ENCODE results near the gene ASPG. TPM values are rescaled to one million over a fixed set of nuclear protein-coding genes. Genes with fewer than 3 reads are reported as not detected.
"Not testable (repeated sequence)": the region's sequence is repeated elsewhere in the genome, so short reads cannot be mapped to it uniquely, and the experiment has no call there.

ASPG gene
- polyA plus RNA-seq, 1 experiment: 0.12 TPM

DNA sequence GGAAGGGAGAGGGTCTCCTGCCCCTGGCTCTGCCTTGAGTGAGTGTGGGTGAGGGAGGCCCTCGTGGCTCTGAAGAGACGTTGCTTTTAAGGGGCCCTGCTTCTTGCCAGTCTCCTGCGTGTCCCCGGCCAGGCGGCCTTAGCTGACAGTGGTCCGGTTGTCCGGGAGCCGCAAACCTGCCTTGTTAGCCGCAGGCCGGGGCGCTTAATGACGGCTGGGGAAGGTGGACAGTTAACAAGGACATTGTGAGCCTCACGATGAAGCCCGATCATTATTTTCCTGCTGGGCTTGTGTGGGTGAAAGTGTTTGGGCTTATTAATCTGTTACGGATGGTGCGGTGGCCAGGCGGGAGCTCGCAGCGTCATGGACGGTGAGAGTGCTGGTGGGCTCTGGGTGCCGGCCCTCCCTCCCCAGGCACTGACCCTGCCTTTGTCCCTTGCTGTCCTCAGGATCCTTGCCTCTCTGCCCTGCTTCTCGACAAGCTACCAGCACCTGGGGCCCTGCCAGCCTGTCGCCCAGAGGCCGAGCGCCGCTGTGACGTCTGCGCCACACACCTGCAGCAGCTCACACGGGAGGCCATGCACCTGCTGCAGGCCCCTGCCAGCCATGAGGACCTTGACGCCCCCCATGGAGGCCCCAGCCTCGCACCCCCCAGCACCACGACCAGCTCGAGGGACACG lies 66.2 kb downstream of the ASPG start:
- H3K4me3 ChIP-seq (ENCODE audit: low read depth, low read length): no peak overlapping the region
- no peaks in the 10 kb centered on the region for H3K27me3 ChIP-seq (ENCODE audit: control insufficient read depth, insufficient read depth, low read length)
- CTCF ChIA-PET: interaction anchor here (1.5 kb wide), 1 partner anchor 16 kb away, joined by 3 read pairs; no protein-coding TSS in a partner anchor
- no peak for TF ChIP-seq CTCF (IDR thresholded peaks at IDR 0.05; ENCODE audit: insufficient read depth, low read depth, low read length)
- H3K36me3 ChIP-seq (ENCODE audit: control insufficient read depth, insufficient read depth, low read length): no peaks in the 10 kb centered on the region
- no peak for DNase-seq (ENCODE audit: low read depth)
- POLR2A ChIA-PET: no interaction called here

DNA sequence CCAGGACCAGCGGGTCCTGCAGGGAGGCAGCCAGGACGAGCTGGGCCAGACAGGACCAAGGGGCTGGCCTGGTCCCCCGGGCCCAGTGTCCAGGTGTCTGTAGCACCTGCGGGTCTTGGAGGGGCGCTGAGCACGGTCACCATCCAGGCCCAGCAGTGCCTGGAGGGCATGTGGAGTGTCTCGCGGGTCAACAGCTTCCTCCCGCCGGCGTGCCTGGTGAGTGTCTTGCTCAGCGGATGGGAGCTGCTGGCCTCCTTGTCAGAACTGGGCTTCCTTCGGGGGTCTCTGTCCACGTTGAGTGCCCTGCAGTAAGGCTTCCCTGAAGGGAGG lies 66.7 kb downstream of the ASPG start:
- no peak for TF ChIP-seq CTCF (IDR thresholded peaks at IDR 0.05; ENCODE audit: insufficient read depth, low read depth, low read length)
- H3K4me3 ChIP-seq (ENCODE audit: low read depth, low read length): no peak overlapping the region
- H3K36me3 ChIP-seq (ENCODE audit: control insufficient read depth, insufficient read depth, low read length): no peaks in the 10 kb centered on the region
- H3K27me3 ChIP-seq (ENCODE audit: control insufficient read depth, insufficient read depth, low read length): no peaks in the 10 kb centered on the region
- POLR2A ChIA-PET: no interaction called here
- DNase-seq (ENCODE audit: low read depth): no peak
- CTCF ChIA-PET: interaction anchor here (1.5 kb wide), 1 partner anchor 16 kb away, joined by 3 read pairs; no protein-coding TSS in a partner anchor

- TF ChIP-seq CTCF (IDR thresholded peaks at IDR 0.05; ENCODE audit: insufficient read depth, low read depth, low read length): no peak
- no peak for DNase-seq (ENCODE audit: low read depth)
- no peaks in the 10 kb centered on the region for H3K36me3 ChIP-seq (ENCODE audit: control insufficient read depth, insufficient read depth, low read length)
- H3K4me3 ChIP-seq (ENCODE audit: low read depth, low read length): no peak overlapping the region
- ChIA-PET POLR2A (no interaction called here), CTCF (no interaction called here)
- H3K27me3 ChIP-seq (ENCODE audit: control insufficient read depth, insufficient read depth, low read length): no peaks in the 10 kb centered on the region
These were observed 67.3 kb downstream of the ASPG start for GRCh38 chr14:104152686-104153393.

GRCh38 chr14:104153394-104153755 lies 67.9 kb downstream of the ASPG start:
- H3K4me3 ChIP-seq (ENCODE audit: low read depth, low read length); CTCF ChIA-PET; H3K36me3 ChIP-seq (ENCODE audit: control insufficient read depth, insufficient read depth, low read length); POLR2A ChIA-PET; DNase-seq (ENCODE audit: low read depth); H3K27me3 ChIP-seq (ENCODE audit: control insufficient read depth, insufficient read depth, low read length): not testable (repeated sequence)

- Histone ChIP-seq H3K27me3 (ENCODE audit: control insufficient read depth, insufficient read depth, low read length) (no peaks in the 10 kb centered on the region), H3K4me3 (ENCODE audit: low read depth, low read length) (no peak overlapping the region), H3K36me3 (ENCODE audit: control insufficient read depth, insufficient read depth, low read length) (no peaks in the 10 kb centered on the region)
- CTCF ChIA-PET: no interaction called here
- POLR2A ChIA-PET: no interaction called here
- TF ChIP-seq CTCF (IDR thresholded peaks at IDR 0.05; ENCODE audit: insufficient read depth, low read depth, low read length): no peak
- no peak for DNase-seq (ENCODE audit: low read depth)
These were observed 68.7 kb downstream of the ASPG start for GRCh38 chr14:104154246-104154645.

GRCh38 chr14:104155513-104155912 lies 70.0 kb downstream of the ASPG start:
- no peaks in the 10 kb centered on the region for H3K27me3 ChIP-seq (ENCODE audit: control insufficient read depth, insufficient read depth, low read length)
- no peak for TF ChIP-seq CTCF (IDR thresholded peaks at IDR 0.05; ENCODE audit: insufficient read depth, low read depth, low read length)
- DNase-seq (ENCODE audit: low read depth): no peak
- POLR2A ChIA-PET: no interaction called here
- no peaks in the 10 kb centered on the region for H3K36me3 ChIP-seq (ENCODE audit: control insufficient read depth, insufficient read depth, low read length)
- no peak overlapping the region for H3K4me3 ChIP-seq (ENCODE audit: low read depth, low read length)
- CTCF ChIA-PET: no interaction called here
